GM03348 (cell line): Measurements from ENCODE around the gene PDCD2L.
"Not testable (repeated sequence)": the region's sequence is repeated elsewhere in the genome, so short reads cannot be mapped to it uniquely, and the experiment has no call there.

Experiments
- DNase-seq: peaks from one replicate; pipeline ENCODE4 v3.0.0; 2012; ENCODE audit warnings: low spot score

PDCD2L gene

GRCh38 chr19:34375598-34375997 is 28.6 kb upstream of the PDCD2L start:
- DNase-seq, result no peak

DNA sequence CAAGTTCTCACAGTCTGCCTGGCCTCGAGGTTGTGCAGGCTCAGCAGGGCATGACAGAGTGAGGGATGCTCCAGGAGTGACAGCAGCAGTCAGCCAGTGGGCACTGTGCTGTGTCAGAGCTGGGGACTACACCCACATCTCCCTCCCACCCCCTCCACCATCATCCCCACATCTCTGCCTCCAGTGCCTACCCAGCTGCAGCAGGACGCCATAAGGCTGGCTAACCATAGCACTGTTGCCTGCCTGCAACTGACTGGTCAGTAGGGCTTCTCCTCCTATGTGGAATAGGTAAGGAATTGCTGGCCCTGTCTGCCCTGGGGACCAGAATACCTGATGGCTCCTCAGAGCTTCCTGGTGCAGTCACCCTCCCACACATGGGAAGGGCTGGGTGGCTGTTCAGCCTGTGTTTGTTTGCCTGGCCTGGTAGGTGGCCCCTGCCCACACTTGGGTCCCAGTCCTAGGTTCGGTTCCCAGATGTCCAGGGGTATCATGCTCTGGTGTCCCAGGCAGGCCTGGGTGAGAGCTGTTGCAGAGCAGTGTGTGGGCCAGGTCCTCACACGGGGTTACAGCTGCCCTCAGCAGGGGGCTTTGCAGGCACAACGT is 23.5 kb upstream of the PDCD2L start:
- DNase-seq, result no peak

- no peak for DNase-seq
These were observed 22.6 kb upstream of the PDCD2L start for GRCh38 chr19:34381399-34382251.

DNA sequence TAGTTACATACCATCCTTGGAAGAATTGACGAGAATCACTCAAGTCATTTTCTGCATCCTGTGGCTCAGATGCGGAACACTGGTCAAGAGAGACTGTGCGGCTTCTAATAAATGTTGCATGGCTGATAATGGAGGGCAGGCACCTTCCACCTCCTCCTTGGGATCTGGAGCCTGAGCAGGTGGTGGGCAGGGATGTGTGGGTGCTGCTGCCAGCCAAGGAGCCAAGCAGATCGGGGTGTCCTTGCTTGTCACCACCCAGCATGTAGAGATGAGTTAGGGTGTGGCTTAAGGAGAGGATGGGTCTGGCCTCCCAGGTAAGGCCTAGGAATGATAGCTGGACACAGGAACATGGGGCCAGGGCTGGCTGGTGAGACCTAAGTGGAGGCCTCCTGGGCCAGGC is 21.7 kb upstream of the PDCD2L start:
- DNase-seq, result no peak

- no peak for DNase-seq
These were observed 20.6 kb upstream of the PDCD2L start for GRCh38 chr19:34383599-34383998.

- DNase-seq, result no peak
These were observed 17.4 kb upstream of the PDCD2L start for GRCh38 chr19:34386645-34387445.

- no peak for DNase-seq
These were observed 16.8 kb upstream of the PDCD2L start for GRCh38 chr19:34387446-34387810.

DNA sequence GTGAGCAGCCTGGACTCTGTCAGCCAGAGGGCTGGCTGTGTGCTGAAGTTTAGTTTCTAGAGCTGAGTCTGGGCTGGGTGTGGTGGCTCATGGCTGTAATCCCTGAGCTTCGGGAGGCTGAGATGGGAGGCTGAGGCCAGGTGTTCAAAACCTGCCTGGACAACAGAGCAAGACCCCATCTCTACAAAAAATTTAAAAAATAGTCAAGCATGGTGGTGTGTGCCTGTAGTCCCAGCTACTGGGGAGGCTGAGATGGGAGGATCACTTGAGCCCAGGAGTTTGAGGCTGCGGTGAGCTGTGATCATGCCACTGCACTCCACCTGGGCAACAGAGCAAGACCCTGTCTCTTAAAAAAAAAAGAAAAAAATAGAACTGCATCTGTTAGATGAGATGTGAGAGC is 15.5 kb upstream of the PDCD2L start:
- not testable (repeated sequence) for DNase-seq

DNA sequence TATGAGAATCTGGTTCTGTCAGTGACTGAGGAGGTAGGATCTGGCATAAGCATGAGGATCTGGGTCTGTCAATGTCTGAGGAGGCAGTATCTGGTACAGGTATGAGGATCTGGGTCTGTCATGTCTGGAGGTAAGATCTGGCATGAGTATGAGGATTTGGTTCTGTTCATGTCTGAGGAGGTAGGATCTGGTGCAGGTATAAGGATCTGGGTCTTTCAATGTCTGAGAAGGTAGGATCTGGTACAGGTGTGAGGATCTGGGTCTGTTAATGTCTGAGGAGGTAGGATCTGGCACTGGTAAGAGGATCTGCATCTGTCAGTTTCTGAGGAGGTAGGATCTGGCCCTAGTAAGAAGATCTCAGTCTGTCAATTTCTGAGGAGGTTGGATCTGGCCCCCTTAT is 12.4 kb upstream of the PDCD2L start:
- no peak for DNase-seq

- no peak for DNase-seq
These were observed 11.2 kb upstream of the PDCD2L start for GRCh38 chr19:34393031-34393430.

- no peak for DNase-seq
These were observed 10.6 kb upstream of the PDCD2L start for GRCh38 chr19:34393629-34394028.

- DNase-seq, result no peak
These were observed 6.3 kb upstream of the PDCD2L start for GRCh38 chr19:34397853-34398252.

GRCh38 chr19:34399886-34400285 is 4.3 kb upstream of the PDCD2L start:
- no peak for DNase-seq

- not testable (repeated sequence) for DNase-seq
These were observed 3.4 kb upstream of the PDCD2L start for GRCh38 chr19:34400844-34401243.

- no peak for DNase-seq
These were observed 2.1 kb upstream of the PDCD2L start for GRCh38 chr19:34402074-34402600.

DNA sequence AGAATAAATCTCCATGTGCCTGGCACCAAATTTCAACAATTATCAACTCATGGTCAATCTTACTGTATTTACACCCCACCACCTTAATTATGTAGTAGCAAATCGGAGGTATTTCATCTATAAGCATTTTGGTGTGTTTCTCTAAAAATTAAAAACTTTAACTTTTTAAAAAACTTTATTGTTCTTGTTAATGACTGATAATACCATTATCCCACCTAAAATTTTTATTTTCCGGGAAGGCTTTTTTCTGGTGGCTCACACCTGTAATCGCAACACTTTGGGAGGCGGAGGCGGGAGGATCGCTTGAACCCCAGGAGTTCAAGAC is 453 bp upstream of the PDCD2L start:
- no peak for DNase-seq

GRCh38 chr19:34405892-34406660 is 1.9 kb downstream of the PDCD2L start:
- no peak for DNase-seq

DNA sequence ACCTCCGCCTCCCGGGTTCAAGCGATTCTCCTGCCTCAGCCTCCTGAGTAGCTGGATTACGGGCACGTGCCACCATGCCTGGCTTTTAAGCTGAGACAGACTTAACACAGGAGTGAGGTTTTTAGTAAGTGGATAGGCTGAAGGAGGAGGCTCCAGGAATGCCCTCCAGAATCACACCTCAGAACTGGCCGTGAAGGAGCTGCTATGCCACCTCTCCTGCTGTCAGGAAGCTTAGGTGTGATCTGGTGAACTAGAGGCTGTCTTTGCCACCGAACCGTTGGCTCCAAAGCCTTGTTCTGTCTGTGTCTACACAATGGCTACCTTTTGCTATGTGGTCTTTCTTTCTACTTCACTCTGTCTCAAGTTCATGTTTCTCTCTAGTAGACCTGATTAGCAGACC is 4.2 kb downstream of the PDCD2L start:
- no peak for DNase-seq

- no peak for DNase-seq
These were observed 5.3 kb downstream of the PDCD2L start for GRCh38 chr19:34409189-34410164.

DNA sequence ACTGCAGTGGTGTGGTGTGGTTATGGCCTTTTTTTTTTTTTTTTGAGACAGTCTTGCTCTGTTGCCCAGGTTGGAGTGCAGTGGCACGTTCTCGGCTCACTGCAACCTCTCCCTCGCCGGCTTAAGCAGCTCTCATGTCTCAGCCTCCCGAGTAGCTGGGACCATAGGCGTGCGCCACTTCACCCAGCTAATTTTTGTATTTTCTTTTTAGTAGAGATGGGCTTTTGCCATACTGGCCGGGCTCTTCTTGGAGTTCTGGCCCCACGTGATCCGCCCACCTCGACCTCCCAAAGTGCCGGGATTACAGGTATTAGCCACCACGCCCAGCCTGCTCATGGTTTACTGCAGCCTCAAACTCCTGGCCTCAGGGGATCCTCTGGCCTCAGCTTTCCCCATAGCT is 7.0 kb downstream of the PDCD2L start:
- no peak for DNase-seq

DNA sequence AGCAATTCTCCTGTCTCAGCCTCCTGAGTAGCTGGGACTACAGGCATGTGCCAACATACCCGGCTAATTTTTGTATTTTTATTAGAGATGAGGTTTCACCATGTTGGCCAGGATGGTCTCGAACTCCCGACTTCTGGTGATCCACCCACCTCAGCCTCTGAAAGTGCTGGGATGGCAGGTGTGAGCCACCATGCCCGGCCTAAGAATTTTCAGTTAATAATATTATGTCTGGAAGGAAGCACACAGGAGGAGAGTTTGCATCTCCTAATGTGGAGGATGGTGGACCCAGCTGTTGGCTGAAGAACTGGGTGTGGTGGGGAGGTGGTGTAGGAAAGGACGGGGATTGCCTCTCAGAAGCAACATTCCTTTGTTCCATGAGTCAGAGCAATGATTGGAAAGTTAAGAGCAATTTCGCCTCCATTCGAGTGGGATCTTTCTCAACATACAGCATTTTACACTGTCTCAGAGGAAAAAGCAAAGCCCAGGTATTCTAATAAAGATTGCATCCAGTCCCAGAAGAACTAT is 11.9 kb downstream of the PDCD2L start:
- no peak for DNase-seq
